Activated CD8-positive, alpha-beta T cell treated with anti-CD3 and anti-CD28 coated beads, Interleukin-2, amount 10 ng/mL, durations not matched to agents 7 days and 5 days (primary cell): ENCODE measurements around the gene PLPPR3. TPM values are rescaled to one million over a fixed set of nuclear protein-coding genes. Genes with fewer than 3 reads are reported as not detected.
A peak's percentile ranks its signal among the peaks of the same experiment; 100 is the strongest.
"Not testable (repeated sequence)": the region's sequence is repeated elsewhere in the genome, so short reads cannot be mapped to it uniquely, and the experiment has no call there.

Experiments used
- ATAC-seq: fragments of 150-1000 bp; cut with Tn5 transposase; one replicate; pipeline ENCODE4 v1.10.0; 2021; ENCODE audit warnings: moderate library complexity
- CTCF ChIA-PET: fragments of 350-600 bp; sonication (Branson Sonifier 250); formaldehyde crosslinking; loops from one replicate; lab custom pipeline; 2021; ENCODE audit warnings: antibody characterized with exemption; lab: Charles Lee
- POLR2A ChIA-PET: fragments of 350-600 bp; sonication (Branson Sonifier 250); formaldehyde crosslinking; loops from one replicate; lab custom pipeline; 2021; ENCODE audit warnings: antibody characterized with exemption; lab: Charles Lee
- DNase-seq: peaks from one replicate; pipeline ENCODE4 v3.0.0-alpha.2; 2020
- H3K27ac Mint-ChIP-seq: one replicate; pipeline ENCODE4 v1.8.0; 2021; ENCODE audit warnings: mild to moderate bottlenecking, mixed read lengths
- H3K27me3 Mint-ChIP-seq: one replicate; pipeline ENCODE4 v1.8.0; 2021; ENCODE audit warnings: low read depth, mixed read lengths
- H3K36me3 Mint-ChIP-seq: one replicate; pipeline ENCODE4 v1.8.0; 2021; ENCODE audit warnings: low read depth, mixed read lengths
- H3K4me1 Mint-ChIP-seq: one replicate; pipeline ENCODE4 v1.8.0; 2021; ENCODE audit warnings: low read depth, mixed read lengths
- H3K4me3 Mint-ChIP-seq: one replicate; pipeline ENCODE4 v1.8.0; 2021; ENCODE audit warnings: mild to moderate bottlenecking, mixed read lengths
- H3K9me3 Mint-ChIP-seq: one replicate; pipeline ENCODE4 v1.8.0; 2022; ENCODE audit warnings: mixed read lengths; ENCODE audit not compliant: insufficient read depth
- total RNA-seq, 2 experiments: library from RNA; stranded (reverse); gene quantifications; one replicate each; pipeline ENCODE4 v1.2.3, GENCODE V29; 2021

The PLPPR3 gene
- total RNA-seq, 2 experiments from 2014 or later: not detected

DNA sequence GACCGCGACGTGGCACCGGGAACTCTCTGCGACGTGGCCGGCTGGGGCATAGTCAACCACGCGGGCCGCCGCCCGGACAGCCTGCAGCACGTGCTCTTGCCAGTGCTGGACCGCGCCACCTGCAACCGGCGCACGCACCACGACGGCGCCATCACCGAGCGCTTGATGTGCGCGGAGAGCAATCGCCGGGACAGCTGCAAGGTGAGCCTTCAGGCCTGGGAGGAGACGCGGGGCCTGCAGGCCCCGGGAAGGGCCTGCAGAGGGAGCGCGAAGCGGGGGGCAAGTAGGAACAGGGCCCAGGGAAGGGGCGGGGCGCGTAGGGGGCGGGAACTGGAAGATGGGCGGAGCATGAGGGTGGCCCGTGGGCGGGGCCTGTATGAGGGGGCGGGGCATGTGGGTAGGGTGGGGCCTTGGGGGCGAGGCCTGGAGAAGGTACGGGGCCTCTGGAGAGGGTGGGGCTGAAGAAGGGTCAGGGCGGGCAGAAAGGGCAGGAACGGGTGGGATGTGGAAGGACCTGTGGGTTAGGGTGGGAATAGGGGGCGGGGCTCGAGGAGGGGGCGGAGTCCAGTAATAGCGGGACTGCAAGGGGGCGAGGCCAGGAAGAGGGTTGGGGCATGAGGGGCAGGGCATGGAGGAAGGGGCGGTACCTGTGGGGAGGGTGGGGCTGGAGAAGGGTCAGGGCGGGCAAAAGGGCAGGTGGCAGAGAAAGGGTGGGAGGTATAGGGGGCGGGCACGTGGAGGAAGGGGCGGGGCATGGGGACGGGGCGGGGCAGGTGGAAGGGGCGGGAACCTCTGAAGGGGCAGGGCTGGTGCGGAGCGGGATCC lies 40.2 kb upstream of the PLPPR3 start:
- Mint-ChIP-seq H3K9me3 (no peaks in the 10 kb centered on the region), H3K4me1 (peaks cover 18% of the 10 kb centered on the region), H3K36me3 (no peaks in the 10 kb centered on the region), H3K4me3 (no peak overlapping the region), H3K27me3 (peaks cover 14% of the 10 kb centered on the region), H3K27ac (no peak overlapping the region)
- ChIA-PET POLR2A (no interaction called here), CTCF (interaction anchor here (2.7 to 3.2 kb wide), 3 partner anchors 47 to 62 kb away, joined by 24 to 47 read pairs (median 36); no protein-coding TSS in a partner anchor)
- DNase-seq: peak; percentile 63
- ATAC-seq: peak; percentile 16

DNA sequence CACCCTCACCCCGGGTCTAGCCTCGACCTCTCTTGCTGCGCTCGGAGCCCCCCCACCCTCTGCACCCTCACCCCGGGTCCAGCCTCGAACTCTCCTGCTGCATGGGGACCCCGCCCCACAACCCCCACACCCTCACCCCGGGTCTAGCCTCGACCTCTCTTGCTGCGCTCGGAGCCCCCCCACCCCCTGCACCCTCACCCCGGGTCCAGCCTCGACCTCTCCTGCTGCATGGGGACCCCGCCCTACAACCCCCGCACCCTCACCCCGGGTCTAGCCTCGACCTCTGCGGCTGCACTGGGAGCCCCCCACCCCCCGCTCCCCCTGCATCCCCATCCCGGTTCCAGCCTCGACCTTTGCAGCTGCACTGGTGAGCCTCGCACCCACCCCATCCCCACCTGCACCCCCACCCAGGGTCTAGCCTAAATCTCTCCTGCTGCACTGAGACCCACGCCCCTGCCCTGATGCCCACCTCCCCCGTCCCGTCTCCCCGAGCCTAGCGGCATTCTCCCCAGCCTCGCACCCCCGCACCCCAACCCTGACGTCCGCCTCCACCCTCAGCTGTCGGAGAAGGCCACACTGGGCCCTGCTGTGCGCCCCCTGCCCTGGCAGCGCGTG lies 39.5 kb upstream of the PLPPR3 start:
- Mint-ChIP-seq H3K27ac (no peak overlapping the region), H3K9me3 (no peaks in the 10 kb centered on the region), H3K27me3 (peaks cover 14% of the 10 kb centered on the region), H3K4me3 (no peak overlapping the region), H3K4me1 (peaks cover 18% of the 10 kb centered on the region), H3K36me3 (no peaks in the 10 kb centered on the region)
- DNase-seq (no peak), ATAC-seq (no peak)
- POLR2A ChIA-PET: no interaction called here
- CTCF ChIA-PET: no interaction called here

DNA sequence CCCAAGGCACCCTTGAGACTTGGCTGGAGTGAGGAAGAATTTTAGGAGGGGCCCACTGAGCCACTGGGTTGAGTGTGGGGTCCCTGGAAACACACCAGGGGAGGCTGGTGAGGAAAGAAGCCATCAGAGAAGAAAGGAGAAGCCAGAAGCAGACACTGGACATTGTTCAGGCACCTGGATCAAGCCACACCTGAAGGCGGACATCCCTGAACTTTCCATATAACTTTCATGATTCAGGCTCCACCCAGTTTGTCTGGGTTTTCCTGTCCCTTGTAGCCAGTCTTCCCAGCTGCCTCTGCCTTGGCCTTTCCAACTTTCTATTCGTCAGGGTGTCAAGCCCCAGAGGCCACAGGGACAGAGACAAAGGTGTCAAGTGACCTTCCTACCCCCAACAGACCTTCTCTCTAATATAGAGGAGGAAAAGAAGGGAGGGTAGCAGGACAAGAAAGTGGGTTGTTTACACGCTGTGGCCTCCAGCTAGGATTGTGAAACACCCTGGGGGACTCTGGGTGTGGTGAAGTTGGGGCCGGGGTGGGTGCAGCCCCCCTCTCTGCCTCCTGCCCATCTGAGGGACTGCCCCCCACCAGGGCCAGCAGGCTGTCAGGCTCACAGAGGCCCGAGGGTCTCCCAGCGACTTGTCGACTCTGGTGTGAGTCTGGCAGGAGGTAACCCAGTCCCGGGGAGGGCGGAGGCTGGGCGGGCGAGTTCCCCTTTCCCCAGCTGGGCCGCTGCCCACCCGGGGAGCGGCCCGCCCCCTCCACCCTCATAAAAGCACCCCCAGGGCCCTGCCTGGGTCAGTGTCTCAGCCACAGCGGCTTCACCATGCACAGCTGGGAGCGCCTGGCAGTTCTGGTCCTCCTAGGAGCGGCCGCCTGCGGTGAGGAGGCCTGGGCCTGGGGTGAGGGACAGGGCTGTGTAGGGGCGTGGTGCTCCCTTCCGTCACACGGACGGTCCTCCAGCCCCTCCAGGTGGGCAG lies 37.4 kb upstream of the PLPPR3 start, which contains the start of gene CFD:
Gene CFD, plus strand, starts transcription at position 797 of the 976 bp plus-strand sequence. Its CDS starts 26 bp downstream, at position 823.
- no peaks in the 10 kb centered on the region for H3K9me3 Mint-ChIP-seq
- H3K27ac Mint-ChIP-seq: no peak within 1 kb of the TSS
- ChIA-PET CTCF (interaction anchor here (0.9 to 2.3 kb wide), 2 partner anchors 51 to 61 kb away, joined by 4 to 13 read pairs; no protein-coding TSS in a partner anchor), POLR2A (interaction anchor here (0.6 kb wide), 1 partner anchor 34 kb away, joined by 3 read pairs; the partner anchor contains the start of genes MED16 and RNU6-9)
- peaks cover 18% of the 10 kb centered on the region for H3K4me1 Mint-ChIP-seq
- H3K27me3 Mint-ChIP-seq: peaks cover 14% of the 10 kb centered on the region
- H3K36me3 Mint-ChIP-seq: no peaks in the 10 kb centered on the region
- DNase-seq: no peak
- no peak for ATAC-seq
- no peak within 1 kb of the TSS for H3K4me3 Mint-ChIP-seq

DNA sequence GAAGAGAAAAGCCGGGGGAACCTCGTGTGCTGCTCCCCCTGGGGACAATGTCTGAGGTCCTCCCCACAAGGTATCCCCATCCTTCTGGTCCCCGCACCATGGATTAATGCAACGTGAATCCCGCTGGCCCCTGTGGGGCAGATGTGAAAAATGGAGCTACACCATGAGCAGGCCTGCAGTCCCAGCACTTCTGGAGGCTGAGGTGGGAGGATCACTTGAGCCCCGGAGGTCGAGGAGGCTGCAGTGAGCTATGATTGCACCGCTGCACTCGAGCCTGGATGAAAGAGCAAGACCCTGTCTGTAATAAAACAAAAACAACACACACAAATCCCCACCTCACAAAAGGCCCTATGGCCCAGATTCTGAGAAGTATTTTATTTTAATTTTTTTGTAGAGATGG lies 36.5 kb upstream of the PLPPR3 start:
- H3K36me3 Mint-ChIP-seq: no peaks in the 10 kb centered on the region
- H3K9me3 Mint-ChIP-seq: no peaks in the 10 kb centered on the region
- DNase-seq (no peak), ATAC-seq (no peak)
- CTCF ChIA-PET: interaction anchor here (0.9 to 2.3 kb wide), 2 partner anchors 52 to 62 kb away, joined by 4 to 13 read pairs; no protein-coding TSS in a partner anchor
- H3K4me1 Mint-ChIP-seq: peaks cover 10% of the 10 kb centered on the region
- peaks cover 14% of the 10 kb centered on the region for H3K27me3 Mint-ChIP-seq
- POLR2A ChIA-PET: interaction anchor here (0.6 kb wide), 2 partner anchors 35 to 182 kb away, joined by 3 read pairs; partner anchors contain the start of genes ABCA7, MED16 and RNU6-9
- no peak overlapping the region for H3K4me3 Mint-ChIP-seq
- H3K27ac Mint-ChIP-seq: no peak overlapping the region

DNA sequence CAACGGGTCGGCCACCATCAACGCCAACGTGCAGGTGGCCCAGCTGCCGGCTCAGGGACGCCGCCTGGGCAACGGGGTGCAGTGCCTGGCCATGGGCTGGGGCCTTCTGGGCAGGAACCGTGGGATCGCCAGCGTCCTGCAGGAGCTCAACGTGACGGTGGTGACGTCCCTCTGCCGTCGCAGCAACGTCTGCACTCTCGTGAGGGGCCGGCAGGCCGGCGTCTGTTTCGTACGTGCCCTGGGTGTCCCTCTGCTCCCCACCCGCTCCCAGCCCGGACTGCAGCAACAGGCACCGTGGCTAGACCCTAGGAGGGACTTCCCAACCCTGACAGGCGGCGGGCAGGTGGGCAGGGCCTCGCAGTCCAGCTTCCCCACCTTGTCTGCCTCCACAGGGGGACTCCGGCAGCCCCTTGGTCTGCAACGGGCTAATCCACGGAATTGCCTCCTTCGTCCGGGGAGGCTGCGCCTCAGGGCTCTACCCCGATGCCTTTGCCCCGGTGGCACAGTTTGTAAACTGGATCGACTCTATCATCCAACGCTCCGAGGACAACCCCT lies 33.9 kb upstream of the PLPPR3 start:
- Mint-ChIP-seq H3K36me3 (no peaks in the 10 kb centered on the region), H3K27me3 (peaks cover 9% of the 10 kb centered on the region), H3K27ac (no peak overlapping the region), H3K4me1 (no peaks in the 10 kb centered on the region), H3K9me3 (no peaks in the 10 kb centered on the region), H3K4me3 (no peak overlapping the region)
- ChIA-PET CTCF (interaction anchor here (1.4 kb wide), 1 partner anchor 60 kb away, joined by 4 read pairs; no protein-coding TSS in a partner anchor), POLR2A (no interaction called here)
- DNase-seq: no peak
- no peak for ATAC-seq

DNA sequence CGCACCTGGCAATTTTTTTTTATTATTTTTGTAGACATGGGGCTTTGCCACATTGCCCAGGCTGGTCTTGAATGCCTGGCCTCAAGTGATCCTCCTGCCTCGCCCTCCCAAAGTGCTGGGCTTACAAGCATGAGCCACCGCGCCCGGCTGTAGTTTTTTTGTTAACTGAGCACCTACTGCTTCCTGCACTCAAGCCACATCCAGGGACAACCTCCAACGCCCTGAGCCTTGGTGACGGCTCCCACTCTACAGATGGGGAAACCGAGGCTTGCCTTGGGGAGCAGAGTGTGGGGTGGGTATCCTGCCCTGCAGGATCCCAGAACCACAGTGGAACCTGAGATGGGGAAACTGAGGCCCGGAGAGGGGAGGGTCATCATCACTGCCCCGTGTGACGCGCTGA lies 33.4 kb upstream of the PLPPR3 start:
- POLR2A ChIA-PET: no interaction called here
- CTCF ChIA-PET: interaction anchor here (1.4 kb wide), 1 partner anchor 61 kb away, joined by 4 read pairs; no protein-coding TSS in a partner anchor
- Mint-ChIP-seq H3K4me1 (no peaks in the 10 kb centered on the region), H3K36me3 (no peaks in the 10 kb centered on the region), H3K27me3 (peaks cover 9% of the 10 kb centered on the region), H3K4me3 (no peak overlapping the region), H3K9me3 (no peaks in the 10 kb centered on the region), H3K27ac (no peak overlapping the region)
- DNase-seq: no peak
- ATAC-seq: no peak

DNA sequence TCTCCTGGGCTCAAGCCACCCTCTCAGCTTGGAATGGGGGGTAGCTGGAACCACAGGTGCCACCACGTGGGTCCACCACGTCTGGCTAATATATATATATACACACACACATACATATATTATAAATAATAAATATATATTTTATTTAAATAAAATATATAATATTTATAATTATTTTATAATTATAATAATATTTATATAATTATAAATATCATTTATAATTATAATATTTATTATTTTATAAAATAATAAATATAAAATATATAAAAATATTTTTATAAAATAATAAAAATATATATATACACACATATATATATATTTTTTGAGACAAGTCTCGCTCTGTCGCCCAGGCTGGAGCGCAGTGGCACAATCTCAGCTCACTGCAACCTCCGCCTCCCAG lies 32.8 kb upstream of the PLPPR3 start:
- ATAC-seq (no peak), DNase-seq (no peak)
- Mint-ChIP-seq H3K27me3 (peaks cover 5% of the 10 kb centered on the region), H3K27ac (no peak overlapping the region), H3K9me3 (no peaks in the 10 kb centered on the region), H3K4me3 (no peak overlapping the region), H3K36me3 (no peaks in the 10 kb centered on the region), H3K4me1 (no peaks in the 10 kb centered on the region)
- ChIA-PET POLR2A (no interaction called here), CTCF (no interaction called here)

DNA sequence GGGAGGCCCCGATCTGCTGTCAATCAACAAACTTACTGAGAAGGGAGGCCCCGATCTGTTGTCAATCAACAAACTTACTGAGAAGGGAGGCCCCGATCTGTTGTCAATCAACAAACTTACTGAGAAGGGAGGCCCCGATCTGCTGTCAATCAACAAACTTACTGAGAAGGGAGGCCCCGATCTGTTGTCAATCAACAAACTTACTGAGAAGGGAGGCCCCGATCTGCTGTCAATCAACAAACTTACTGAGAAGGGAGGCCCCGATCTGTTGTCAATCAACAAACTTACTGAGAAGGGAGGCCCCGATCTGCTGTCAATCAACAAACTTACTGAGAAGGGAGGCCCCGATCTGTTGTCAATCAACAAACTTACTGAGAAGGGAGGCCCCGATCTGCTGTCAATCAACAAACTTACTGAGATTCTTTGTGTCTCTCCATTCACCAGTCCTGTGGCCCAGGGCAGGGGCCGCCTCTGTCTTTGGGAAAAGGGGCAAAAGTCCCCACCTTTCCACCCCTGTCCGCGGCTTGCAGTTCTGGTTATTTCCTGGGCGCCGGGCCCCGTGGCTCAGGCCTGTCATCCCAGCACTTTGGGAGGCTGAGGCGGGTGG lies 32.0 kb upstream of the PLPPR3 start:
- H3K4me1 Mint-ChIP-seq, ATAC-seq, H3K36me3 Mint-ChIP-seq, H3K27me3 Mint-ChIP-seq, CTCF ChIA-PET, H3K9me3 Mint-ChIP-seq, H3K27ac Mint-ChIP-seq, POLR2A ChIA-PET, H3K4me3 Mint-ChIP-seq, DNase-seq: not testable (repeated sequence)

DNA sequence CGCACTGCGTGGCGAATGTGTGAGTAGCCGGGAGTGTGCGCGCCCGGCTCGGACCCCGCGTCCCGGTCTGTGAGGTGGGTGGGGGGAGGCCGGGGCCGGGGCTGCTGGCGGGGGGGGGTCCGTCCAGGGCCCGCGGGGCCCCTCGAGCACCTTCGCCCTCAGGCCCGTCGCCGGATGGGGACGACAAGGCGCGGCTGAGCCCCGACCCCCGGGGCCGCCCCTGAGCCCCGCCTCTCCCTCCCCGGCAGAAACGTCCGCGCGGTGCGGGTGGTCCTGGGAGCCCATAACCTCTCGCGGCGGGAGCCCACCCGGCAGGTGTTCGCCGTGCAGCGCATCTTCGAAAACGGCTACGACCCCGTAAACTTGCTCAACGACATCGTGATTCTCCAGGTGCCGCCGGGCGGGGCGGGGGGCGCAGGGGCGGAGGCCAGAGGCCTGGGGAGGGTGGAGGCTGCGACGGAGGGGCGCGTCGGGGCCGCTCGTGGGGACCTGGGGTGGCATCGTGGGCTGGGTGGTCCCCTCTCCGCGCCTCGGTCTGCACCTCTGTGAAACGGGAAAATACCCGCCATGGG lies 31.3 kb upstream of the PLPPR3 start:
- no peak overlapping the region for H3K27ac Mint-ChIP-seq

DNA sequence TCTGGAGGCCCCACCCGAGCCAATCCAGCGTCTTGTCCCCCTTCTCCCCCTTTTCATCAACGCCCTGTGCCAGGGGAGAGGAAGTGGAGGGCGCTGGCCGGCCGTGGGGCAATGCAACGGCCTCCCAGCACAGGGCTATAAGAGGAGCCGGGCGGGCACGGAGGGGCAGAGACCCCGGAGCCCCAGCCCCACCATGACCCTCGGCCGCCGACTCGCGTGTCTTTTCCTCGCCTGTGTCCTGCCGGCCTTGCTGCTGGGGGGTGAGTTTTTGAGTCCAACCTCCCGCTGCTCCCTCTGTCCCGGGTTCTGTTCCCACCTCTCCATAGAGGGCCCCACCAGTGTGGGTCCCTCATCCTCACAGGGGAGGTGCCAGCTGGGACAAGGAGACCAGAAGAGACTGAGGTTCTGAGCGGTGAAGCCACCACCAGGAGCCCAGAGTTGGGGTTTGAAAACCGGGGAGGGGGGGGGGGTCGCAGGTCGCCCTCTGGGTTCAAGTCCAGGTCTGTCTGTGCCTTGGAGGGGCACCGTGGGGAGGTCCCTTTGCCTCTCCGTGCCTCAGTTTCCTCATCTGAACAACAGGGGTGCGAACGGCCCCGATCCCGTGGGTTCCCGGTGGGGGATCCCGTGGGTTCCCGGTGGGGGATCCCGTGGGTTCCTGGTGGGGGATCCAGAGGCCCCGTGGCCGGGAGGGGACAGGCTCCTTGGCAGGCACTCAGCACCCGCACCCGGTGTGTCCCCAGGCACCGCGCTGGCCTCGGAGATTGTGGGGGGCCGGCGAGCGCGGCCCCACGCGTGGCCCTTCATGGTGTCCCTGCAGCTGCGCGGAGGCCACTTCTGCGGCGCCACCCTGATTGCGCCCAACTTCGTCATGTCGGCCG lies 30.6 kb upstream of the PLPPR3 start, which contains the start of gene ELANE:
Gene ELANE, plus strand, starts transcription at position 168 of the 878 bp plus-strand sequence. Its CDS starts 26 bp downstream, at position 194.
- H3K4me3 Mint-ChIP-seq: no peak within 1 kb of the TSS
- ATAC-seq: no peak
- no peak within 1 kb of the TSS for H3K27ac Mint-ChIP-seq
- no peaks in the 10 kb centered on the region for H3K9me3 Mint-ChIP-seq
- H3K4me1 Mint-ChIP-seq: no peaks in the 10 kb centered on the region
- POLR2A ChIA-PET: no interaction called here
- DNase-seq: no peak
- no peaks in the 10 kb centered on the region for H3K36me3 Mint-ChIP-seq
- CTCF ChIA-PET: no interaction called here
- no peaks in the 10 kb centered on the region for H3K27me3 Mint-ChIP-seq

More for the DNA sequence above, 31.3 kb upstream of the PLPPR3 start:
- DNase-seq (no peak), ATAC-seq (no peak)
- no peaks in the 10 kb centered on the region for H3K27me3 Mint-ChIP-seq
- H3K4me1 Mint-ChIP-seq: no peaks in the 10 kb centered on the region
- no peaks in the 10 kb centered on the region for H3K36me3 Mint-ChIP-seq
- H3K9me3 Mint-ChIP-seq: no peaks in the 10 kb centered on the region
- CTCF ChIA-PET: no interaction called here
- no peak overlapping the region for H3K4me3 Mint-ChIP-seq
- POLR2A ChIA-PET: no interaction called here
